GM21360 (cell line): ENCODE results near the gene MACF1.
"Not testable (repeated sequence)": the region's sequence is repeated elsewhere in the genome, so short reads cannot be mapped to it uniquely, and the experiment has no call there.

Source experiments
- ATAC-seq: cut with Tn5 transposase; IDR thresholded peaks from one replicate; pipeline ENCODE4 v1.9.1; 2021; ENCODE audit warnings: mild to moderate bottlenecking, moderate library complexity; ENCODE audit not compliant: unreplicated experiment

Gene MACF1

DNA sequence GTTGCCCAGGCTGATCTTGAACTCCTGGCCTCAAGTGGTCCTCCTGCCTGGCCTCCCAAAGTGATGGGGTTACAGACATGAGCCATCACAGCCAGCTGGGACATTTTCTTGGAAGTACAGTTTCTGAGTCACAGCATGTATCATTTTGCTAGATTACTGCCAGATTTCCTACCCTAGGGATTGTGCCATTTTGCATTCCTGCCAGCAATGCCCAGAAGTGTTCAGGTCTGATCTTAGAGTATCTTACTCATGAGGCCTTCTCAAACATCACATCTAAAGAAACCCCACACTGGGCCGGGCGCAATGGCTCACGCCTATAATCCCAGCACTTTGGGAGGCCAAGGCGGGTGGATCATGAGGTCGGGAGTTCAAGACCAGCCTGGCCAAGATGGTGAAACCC, 297.2 kb downstream of the MACF1 start:
- no peak for ATAC-seq

DNA sequence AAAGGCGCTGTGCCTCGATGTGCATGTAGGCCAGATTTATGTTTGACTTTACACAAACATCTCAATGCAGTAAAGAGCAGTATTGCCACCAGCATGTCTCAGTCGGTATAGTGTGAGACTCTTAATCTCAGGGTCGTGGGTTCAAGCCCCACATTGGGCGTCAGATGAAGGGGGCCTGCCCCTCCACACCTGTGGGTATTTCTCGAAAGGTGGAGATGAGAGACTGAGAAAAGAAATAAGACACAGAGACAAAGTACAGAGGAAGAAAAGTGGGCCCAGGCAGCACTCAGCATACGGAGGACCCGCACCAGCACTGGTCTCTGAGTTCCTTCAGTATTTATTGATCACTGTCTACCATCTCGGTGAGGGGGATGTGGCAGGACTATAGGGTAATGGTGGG, 299.9 kb downstream of the MACF1 start:
- not testable (repeated sequence) for ATAC-seq

DNA sequence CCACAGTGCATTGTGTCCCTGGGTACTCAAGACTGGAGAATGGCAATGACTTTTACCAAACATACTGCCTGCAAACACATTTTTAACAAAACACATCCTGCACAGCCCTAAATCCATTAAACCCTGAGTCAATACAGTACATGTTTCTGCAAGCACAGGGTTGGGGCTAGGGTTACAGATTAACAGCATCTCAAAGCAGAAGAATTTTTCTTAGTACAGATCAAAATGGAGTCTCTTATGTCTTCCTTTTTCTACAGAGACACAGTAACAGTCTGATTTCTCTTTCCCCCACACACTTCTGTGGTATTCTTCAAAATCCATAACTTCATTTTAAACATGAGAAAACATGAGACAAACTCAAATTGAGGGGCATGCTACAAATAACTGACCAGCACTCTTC, 300.8 kb downstream of the MACF1 start:
- no peak for ATAC-seq

DNA sequence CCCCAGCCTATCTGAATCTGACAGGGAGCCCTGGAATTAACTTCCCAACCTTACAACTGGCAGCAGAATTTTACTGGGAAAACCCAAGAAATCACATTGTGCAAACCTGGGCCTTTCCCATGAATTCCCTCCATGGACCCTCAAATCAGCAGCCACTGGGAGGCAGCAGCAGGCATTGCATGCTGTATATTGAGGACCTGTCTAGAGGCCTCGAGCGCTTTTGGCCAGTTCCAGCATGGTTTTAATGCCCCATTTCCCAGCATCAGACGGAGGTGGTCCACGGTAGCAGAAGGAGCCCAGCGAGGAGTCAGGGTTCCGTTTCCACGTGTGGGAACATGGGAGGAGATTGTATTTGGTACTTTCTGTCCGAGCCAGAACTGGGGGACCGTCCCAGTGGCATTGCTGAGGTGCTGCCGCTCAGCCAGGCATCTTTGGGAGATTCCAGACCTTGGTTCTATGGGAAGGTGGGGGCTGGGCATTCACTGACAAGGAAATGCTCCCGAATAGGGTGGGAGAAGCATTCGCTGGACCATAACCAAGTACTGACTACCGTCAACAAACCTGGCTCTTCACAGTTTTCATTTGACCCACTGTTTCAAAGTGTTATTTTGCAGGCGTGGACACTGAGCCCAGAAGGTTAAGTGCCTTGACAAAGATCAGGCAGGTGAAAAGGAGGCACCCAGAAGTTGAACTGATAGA, 302.9 kb downstream of the MACF1 start:
- no peak for ATAC-seq

DNA sequence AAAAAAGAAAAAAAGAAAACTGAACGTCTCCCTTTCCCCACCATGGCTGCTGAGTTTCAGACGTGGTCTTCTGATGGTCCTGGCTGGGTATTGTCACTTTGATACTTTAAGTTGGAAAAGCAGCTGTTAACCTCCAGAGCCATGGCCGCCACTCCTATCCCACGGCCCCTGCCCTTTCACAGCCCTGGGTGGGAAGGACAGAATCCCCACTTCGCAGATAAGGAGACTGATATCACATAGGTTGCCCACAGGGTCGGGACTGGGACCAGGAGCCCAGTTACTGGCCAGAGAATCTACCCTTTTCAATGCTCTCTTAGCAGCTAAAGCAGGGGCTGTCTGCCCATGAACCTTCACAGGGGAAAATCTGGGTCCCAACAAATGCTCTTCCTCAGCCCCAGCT, 303.8 kb downstream of the MACF1 start:
- no peak for ATAC-seq

DNA sequence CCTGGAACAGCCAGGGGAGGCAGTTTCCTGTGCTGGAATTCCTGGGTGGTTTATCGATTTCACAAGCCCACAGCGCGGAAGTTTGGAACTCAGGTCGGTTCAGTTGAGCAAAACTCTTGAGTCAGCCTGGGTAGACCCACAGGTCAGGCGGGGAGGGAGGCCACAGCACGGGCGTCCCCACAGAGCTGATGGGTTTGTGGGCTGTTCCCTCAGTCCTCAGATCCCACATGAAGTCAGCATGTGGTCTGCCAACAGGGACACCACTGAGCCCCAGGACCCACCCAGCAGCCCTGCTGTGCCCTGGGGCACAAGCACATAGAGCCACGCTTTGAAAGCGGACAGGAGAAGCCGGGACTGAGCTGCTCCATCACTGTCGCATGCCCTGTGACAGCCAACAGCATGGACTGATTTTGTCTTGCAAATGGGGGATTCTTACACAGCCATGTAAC, 304.4 kb downstream of the MACF1 start:
- no peak for ATAC-seq

DNA sequence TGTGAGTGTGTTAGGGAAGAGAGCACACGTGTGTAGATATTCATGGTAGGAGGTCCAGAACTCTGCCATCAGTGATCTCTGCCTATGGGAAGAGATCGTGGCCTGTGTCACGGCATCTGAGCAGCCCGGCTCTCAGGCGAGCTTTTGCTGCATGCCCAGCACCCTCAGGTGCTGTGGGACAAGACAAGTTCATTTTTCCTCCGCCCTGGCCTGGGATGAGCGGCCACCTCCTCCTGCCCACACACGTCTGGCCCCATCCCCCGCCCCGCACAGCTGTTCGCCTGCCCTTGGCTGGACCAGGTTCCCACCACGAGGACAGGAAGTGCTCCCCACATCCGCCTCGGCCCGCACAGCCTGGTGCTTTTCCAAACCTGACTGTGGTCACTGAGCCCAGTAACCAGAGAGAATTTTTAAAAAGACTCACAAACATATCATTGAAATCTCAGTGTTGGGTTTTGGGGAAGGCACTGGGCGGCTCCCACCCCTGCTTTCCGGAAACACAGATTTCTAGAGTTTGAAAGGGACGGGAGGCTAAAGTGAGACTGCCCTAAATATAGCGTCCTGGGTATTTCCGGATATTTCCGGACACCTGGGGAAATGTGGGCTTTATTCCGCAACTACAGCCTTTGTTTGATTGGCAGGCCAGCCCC, 305.0 kb downstream of the MACF1 start:
- no peak for ATAC-seq

DNA sequence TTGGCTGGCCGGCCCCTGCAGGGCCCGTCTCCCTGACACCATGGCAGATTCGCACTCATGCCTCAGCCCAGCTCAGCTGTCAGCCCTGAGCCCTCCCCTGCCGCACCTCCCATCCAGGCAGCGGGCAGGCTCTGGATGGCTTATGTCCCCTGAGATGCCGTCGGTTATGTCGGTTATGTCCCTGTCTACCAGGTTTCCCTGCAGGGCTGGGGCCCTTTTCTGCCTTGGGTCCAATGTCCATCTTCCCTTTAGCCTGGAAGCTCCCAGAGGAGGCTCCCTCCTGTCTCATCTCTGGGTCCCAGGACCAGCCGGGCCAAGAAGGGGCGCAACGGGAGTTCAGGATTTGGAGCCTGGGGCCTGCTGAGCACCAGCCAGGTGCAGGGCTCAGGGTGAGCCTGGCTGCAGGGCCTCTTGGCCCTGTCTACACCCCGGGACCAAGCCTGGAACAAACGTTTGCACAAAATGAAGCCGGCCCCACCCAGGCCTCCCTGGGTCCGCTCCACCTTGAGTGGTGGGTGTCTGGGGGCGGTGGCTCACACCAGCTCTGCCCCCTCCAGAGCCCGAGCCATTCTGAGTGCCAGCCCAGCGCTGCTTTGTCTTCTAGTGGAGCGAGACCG, 306.2 kb downstream of the MACF1 start:
- not testable (repeated sequence) for ATAC-seq

DNA sequence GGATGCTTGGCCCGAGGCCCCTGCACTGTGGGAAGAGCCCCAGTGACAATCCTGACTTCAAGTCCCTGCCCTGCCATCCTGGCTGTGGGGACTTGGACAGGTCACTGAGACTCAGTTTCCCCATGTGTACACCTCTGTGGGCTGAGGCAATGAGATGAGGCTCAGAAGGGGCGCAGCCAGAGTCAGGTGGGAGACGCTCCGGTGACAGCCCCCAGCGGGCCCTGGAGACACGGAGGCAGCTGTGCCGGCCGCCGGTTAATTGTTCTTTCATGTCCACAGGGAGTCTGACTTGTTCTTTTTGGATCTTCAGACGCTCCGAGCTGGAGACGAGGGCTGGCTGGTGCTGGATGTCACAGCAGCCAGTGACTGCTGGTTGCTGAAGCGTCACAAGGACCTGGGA, 307.0 kb downstream of the MACF1 start:
- not testable (repeated sequence) for ATAC-seq

DNA sequence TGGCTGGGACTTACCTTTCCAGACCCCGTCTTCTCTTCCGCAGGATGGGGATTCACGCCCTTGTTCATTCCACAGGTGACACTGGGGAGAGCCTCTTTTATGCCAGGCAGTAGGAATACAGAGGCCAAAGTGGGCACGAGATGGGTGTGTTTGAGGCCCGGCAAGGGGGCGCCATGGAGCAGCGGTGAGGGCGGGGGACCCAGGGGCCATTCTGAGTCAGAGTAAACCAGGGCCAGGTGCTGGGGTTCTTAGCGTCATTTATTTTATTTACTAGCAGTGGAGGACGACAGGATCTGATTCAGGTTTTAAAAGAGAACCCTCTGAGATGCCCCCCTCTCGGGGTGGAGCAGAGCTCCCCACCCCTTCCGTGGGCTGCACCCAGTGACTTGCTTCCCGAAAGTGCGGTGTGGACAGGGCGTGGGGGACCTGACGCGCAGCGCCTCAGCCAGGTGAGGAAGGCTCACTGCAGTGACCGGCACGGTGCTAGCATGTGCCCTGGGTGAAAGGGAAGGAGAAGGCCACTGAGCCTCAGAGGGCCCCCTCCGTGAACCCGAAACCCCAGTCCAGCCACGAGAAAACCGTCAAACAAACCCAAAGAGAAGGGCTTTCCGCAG, 307.8 kb downstream of the MACF1 start:
- not testable (repeated sequence) for ATAC-seq

DNA sequence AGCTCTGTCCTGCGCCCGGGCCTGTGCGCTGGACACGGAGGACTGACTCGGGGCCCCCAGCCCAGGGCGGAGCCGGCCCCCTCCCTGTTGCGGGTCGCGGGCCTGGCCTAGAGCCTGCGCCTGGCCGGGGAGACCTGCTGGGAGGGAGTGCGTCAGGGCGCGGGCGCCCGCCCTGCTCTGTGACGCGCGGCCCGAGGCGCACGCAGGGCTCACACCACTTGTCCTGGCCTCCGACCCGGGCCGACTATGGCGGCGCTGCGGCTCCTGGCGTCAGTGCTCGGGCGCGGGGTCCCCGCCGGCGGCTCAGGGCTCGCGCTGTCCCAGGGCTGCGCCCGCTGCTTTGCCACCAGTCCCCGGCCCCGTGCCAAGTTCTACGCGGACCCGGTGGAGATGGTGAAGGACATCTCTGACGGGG, 310.2 kb downstream of the MACF1 start:
- not testable (repeated sequence) for ATAC-seq

DNA sequence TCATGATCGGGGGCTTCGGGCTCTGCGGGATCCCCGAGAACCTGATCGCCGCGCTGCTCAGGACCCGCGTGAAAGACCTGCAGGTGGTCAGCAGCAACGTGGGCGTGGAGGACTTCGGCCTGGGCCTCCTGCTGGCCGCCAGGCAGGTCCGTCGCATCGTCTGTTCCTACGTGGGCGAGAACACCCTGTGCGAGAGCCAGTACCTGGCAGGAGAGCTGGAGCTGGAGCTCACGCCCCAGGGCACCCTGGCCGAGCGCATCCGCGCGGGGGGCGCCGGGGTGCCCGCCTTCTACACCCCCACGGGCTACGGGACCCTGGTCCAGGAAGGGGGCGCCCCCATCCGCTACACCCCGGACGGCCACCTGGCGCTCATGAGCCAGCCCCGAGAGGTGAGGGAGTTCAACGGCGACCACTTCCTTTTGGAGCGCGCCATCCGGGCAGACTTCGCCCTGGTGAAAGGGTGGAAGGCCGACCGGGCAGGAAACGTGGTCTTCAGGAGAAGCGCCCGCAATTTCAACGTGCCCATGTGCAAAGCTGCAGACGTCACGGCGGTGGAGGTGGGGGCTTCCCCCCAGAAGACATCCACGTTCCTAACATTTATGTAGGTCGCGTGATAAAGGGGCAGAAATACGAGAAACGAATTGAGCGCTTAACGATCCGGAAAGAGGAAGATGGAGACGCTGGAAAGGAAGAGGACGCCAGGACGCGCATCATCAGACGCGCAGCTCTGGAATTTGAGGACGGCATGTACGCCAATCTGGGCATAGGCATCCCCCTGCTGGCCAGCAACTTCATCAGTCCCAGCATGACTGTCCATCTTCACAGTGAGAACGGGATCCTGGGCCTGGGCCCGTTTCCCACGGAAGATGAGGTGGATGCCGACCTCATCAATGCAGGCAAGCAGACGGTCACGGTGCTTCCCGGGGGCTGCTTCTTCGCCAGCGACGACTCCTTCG, 310.9 kb downstream of the MACF1 start:
- ATAC-seq, result not testable (repeated sequence)

DNA sequence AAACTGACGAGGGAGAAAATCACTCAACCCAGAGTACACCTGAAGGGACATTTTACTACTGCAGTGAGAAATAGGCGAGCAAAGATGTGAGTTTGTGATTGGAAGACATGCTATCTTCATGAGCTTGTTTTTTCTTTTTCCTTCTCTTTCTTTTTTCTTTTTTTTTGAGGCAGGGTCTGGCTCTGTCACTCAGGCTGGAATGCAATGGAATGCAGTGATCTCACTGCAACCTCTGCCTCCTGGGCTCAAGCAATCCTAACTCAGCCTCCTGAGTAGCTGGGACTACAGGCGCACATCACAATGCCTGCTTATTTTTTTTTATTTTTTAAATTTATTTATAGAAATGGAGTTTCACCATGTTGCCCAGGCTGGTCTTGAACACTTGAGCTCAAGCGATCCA, 312.3 kb downstream of the MACF1 start:
- not testable (repeated sequence) for ATAC-seq

DNA sequence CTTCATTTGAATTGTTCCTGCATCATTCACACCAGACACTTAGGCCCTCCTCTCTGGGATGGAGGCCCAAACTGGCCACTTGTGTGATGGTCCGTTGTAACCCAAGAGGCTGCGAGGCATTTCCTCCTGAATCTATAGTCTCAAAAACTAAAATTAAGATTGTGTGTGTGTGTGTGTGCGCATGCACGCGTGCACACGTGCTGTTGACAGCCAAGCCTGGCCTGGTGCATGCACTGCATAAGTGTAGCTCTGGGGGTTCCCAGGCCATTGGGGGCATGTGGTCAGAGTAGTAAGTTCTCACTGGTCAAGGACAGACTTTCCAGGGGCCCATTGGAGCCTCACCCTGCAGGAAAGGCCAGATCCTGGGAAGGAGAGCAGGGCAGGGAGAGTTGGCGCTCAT, 313.4 kb downstream of the MACF1 start:
- ATAC-seq, result not testable (repeated sequence)

DNA sequence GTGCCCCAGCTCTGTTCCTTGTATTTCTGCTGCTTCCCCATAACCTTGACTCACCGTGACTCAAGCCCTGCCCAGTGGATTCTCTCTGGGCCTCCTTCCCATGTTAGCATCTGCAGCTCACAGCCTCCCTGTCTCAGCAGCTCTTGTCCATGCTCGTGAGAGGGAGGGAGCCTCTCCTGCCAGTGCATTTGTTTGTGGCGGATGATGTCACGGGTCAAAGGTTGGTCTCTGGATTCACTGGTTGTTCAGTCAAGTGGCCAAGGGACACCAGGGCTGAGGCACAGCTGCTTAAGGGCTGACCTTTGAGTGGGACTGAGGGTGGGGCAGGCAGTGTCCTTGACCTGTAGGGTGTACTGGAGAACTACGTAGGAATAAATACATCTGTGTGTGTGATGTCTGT, 314.9 kb downstream of the MACF1 start:
- ATAC-seq, result not testable (repeated sequence)

DNA sequence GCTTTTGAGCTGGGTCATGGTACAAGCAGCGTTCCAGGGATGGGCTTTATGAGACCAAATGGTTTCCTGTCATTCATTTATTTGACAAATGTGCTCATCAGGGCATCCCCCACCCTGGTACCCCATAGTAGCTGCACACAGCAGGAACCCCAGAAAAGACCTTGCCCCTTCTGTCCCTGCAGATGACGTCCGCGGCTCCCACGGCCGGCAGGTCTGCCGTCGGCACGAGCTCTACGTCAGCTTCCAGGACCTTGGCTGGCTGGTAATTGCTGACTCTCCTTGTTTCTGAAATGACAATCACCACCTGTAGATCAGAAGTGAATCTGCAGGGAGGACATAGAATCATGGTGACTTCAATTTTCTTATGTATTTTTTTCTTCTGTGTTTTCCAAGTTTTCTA, 317.7 kb downstream of the MACF1 start:
- not testable (repeated sequence) for ATAC-seq

DNA sequence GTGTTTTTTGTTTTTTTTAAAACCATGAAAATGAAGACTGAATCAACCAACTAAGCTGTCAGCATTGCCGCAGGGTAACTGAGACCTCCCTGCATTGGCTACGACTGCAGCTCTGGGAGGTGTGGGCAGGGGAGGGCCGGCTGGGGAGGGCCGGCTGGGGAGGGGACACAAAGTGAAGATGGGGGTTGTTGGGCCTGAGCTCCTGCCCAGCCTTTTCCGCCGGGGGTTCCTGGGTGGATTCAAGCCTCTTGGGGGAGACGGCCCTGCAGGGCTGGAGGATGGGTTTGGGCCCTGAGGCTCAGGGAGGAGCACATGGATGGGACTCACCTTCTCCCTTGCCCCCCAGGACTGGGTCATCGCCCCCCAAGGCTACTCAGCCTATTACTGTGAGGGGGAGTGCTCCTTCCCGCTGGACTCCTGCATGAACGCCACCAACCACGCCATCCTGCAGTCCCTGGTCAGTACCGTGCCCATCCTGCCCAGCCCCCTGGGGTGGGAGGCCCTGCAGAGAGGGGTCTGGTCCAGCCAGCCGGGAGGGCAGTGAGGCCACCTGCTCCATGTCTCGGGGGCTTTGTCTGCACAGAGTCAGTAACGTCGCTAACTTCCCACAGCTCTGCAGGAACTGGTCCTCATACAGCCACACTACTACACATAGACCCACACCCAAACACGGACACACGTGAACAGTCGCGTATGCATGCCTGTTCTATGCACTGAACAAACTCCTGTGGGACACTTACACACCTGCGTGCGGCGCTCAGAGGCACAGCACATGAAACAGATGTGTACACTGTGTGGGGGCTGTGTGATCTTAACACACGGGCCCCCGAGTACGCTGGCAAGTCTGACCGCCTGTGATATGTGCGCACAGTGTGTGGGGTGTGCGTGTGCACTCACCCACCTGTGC, 318.4 kb downstream of the MACF1 start:
- no peak for ATAC-seq

DNA sequence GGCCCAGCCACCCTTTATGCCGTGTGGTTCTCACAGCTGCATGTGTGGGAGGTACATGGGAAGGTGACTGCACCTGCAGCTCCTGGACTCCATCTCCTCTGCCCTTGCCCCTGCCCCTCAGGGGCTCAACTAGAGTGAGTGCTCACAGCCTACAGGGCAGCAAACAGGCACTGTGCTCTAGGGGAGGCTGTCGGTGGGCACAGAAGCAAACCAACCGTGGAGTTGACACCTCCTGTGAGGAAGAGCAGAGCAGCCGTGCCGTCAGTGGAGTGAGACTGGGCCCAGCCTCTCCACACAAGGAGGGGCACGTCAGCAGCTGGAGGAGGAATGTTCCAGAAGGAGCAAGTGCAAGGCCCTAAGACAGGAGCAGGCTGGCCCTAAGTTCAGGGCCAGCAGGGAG, 319.7 kb downstream of the MACF1 start:
- no peak for ATAC-seq

DNA sequence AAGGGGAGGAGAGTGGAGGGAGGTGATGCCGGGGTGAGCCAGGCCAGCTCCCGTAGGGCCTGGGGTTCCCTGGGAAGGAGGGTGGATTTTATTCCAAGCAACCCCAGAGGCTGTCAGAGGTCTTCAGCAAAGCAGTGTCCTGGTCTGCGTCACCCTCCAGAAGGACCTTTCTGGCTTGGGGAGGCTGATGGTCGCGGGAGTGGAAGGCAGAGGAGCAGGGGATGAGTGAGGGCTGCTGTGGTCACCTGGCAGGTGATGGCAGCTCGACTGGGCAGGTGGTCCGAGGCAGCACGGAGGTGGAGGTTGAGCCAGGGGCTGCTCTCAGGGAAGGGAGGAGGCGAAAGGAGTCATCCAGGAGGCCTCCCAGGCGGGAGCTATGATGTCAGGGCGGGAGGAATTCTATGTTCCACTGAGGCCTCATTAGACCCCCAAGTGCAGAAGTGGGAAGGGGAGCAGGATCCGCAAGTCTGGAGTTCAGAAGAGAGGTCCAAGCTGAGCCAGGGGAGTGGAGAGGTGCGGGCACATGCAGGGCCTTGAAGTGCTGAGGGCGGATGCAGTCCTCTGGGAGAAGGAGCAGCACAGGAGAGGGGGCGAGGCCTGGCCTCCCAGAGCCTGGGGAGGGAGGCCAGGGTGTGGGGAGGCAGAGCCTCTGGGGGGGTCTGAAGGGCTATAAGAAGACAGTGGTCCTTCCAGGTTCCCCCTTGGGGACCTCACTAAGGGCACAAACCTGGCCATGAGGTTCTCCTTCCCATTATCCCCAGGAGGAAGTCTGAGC, 320.3 kb downstream of the MACF1 start:
- ATAC-seq, result no peak
